ENCODE measurements around the gene SLC2A8.

Gene SLC2A8

GRCh38 chr9:127396808-127397645, at the start of gene SLC2A8:
TSS of gene SLC2A8 (plus strand) at chr9:127397169. CDS start at chr9:127397231, 62 bp downstream.
- DNase-seq (ENCODE audit: insufficient read length, low spot score) (peak; percentile 92), FAIRE-seq (peak; percentile 85)

DNA sequence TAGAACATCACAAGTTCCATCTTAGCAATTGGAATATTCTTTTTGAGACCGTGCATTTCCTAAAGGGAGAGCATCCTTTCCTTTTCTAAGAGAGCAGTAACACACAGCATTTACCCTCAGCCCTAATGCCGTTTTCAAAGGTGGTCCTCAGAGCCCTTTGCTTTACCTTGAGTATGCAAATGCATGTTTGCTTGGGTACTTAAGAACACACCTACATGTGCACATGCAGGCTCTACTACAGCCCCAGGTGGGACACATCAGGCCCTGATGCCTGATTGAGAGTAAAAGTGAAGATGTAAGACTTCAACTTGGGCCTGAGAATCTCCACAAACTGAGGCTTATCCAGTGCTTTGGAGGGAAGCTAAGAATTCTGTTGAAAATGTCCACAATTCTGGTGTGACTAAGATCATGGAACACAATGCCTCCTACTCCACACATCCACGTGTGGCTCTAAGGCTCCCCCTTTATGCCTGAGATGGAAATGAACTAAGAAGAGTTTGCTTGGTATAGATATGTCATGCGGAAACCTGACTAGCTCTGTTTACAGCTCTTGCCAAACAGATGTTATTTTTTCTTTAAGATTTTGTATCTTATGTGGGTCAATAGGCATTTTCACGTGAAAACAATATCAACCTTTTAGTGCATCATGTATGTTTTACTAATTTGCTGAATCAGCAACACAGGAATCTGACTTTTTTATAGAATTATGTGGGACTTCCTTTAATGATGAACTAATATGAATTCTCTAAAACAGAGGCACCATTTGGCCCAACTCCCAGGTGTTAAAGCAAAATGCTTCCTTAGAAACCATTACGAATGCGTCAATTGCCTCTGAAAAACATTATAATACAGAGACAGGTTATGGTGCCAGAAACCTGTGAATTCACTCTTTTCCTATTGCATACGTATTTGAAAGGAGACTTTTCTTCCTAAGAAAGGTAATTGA, 48.9 kb upstream of the SLC2A8 start:
- FAIRE-seq (no peak), DNase-seq (ENCODE audit: insufficient read length, low spot score) (peak; percentile 42)

DNA sequence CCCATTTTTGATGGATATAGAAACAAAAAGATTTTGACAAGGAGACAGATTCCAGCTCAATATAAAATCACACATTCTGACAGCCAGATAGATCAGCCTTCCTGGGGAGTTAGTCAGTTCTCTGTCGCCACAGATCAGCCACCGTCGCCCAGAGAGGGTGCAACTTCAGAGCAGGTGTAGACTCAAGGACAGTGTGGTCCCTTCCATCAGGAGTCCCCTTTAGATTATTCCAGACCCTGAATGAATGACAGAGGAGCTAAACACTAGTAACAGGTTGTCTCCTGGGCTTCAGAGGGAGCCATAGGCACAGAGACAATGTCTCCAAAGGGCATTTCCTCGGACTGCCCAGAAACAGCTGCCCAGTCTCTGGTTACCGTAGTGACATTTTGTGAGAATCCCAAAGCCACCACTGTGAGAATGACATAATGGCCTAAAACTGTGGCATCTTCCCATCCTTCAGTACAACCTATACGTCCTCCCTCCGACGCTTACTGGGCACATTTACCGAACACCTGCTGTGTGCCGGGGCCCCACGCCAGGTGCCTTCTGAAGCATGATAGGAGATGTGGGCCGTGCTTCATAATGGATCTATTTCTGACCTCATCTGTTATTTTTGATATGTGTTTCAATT, 47.4 kb upstream of the SLC2A8 start:
- DNase-seq (ENCODE audit: insufficient read length, low spot score) (no peak), FAIRE-seq (no peak)

DNA sequence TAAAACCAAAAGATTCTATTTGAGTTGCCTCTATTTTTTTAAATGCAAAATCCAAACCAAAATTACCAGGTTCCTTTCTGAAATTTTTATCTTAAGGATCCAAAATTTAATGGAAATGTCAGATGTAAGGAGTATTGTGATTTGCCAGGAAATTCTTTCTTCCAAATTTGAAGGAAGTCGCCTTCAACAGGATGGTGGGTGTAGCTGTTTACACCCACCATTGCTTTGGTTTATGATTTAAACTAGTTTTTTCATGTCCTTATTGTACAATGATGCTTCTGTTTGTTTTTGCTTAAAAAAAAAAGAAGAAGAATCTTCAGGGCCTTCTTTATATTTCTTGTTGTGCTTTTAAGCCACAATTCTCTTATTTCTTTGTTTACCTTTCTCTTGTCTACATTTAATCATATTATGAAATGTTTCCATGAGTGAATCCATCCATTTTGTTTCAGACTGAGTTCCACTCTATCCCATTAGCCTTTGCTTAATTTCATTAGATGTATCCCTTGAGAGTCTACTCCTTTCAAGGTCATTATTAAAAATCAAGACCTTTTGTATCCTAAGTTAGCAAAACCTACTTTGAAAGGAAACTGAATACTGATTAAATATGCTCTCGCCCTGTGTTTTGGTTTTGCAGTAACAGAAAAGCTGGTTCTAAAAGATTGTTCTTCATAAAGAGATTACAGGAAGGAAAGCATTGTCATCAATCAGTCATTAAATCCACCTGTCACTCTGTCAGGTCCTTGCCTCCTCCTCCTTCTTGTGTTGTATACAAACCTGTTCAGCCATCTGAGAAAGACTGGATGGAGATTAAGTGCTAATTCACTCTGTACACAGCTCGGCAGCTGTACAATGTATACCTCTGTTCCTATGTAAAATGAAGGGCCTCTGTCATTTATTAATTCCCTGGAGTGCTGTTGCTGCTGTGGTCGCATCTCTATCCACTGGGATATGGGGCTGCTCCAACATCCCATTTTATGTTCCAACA, 45.5 kb upstream of the SLC2A8 start:
- FAIRE-seq (no peak), DNase-seq (ENCODE audit: insufficient read length, low spot score) (no peak)

- DNase-seq (ENCODE audit: insufficient read length, low spot score) (no peak), FAIRE-seq (no peak)
These were observed 43.1 kb upstream of the SLC2A8 start for GRCh38 chr9:127353882-127354281.

GRCh38 chr9:127356906-127357305, 40.1 kb upstream of the SLC2A8 start:
- FAIRE-seq, result no peak
- no peak for DNase-seq (ENCODE audit: insufficient read length, low spot score)

DNA sequence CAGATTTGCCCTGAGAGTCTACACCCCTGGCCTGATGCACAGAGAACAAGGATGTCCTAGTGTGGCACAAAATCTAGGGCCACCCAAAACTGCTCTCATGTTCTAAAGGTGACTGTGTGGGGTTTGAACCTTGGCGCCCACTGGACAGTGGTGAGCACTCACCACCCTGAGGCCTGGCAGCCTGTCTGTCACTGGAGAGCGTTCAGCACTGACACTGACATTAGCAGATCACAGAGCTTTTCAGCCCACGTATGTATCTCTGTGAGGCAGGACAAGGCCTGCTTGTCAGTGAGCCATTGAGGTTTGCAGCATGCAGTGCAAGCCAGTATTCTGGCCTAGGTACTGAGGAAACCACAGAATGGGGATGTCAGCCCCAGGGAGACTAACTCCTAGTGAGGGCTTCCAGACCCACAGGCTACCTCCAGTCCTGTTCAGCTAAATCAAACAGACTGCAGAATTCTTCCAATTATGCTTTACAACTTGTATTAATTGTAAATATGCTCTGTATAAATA, 38.9 kb upstream of the SLC2A8 start:
- DNase-seq (ENCODE audit: insufficient read length, low spot score), result no peak
- FAIRE-seq, result no peak

DNA sequence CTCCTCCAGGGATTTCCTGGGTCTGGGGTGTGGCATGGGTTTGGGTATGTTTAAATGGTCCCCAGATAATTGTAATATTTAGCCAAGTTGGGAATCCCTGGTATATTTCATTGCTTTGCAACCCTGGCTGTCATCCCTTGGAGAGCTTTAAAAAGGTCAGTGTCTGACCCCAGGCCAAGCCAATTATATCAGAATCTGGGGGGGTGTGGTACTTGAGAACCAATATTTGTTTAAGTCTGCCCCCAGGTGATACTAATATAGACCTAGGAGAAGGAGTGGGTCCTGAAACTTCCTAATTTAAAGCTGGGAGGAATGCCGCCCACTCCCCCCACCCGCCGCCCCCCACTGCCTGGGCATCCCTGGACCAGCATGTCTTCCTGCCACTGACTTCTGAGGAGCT, 38.2 kb upstream of the SLC2A8 start:
- no peak for FAIRE-seq
- no peak for DNase-seq (ENCODE audit: insufficient read length, low spot score)

GRCh38 chr9:127360250-127360649, 36.7 kb upstream of the SLC2A8 start:
- no peak for FAIRE-seq
- no peak for DNase-seq (ENCODE audit: insufficient read length, low spot score)

GRCh38 chr9:127360829-127361228, 36.1 kb upstream of the SLC2A8 start:
- DNase-seq (ENCODE audit: insufficient read length, low spot score) (peak; percentile 32), FAIRE-seq (no peak)

DNA sequence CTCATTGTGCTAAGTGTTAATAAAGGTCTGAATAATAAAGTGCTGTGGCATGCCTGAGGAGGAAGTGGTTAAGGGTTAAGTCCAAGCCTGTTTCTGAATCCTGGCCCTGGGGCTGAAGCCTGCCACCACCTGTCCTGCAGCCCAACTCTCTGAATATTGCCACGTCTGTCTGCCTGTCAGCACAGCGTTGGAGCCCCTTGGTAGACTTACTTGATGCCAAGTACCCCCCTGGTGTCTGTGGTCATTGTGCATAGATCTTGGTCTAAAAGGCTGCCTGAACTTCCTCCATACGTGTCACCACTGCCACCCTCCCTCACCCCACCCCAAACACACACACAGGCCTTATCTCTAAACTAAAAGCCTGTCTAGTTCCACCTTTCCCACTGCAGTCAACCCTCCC, 35.4 kb upstream of the SLC2A8 start:
- DNase-seq (ENCODE audit: insufficient read length, low spot score), result no peak
- no peak for FAIRE-seq

- DNase-seq (ENCODE audit: insufficient read length, low spot score), result no peak
- no peak for FAIRE-seq
These were observed 34.1 kb upstream of the SLC2A8 start for GRCh38 chr9:127362829-127363228.

GRCh38 chr9:127365461-127365860, 31.5 kb upstream of the SLC2A8 start:
- FAIRE-seq (no peak), DNase-seq (ENCODE audit: insufficient read length, low spot score) (no peak)

DNA sequence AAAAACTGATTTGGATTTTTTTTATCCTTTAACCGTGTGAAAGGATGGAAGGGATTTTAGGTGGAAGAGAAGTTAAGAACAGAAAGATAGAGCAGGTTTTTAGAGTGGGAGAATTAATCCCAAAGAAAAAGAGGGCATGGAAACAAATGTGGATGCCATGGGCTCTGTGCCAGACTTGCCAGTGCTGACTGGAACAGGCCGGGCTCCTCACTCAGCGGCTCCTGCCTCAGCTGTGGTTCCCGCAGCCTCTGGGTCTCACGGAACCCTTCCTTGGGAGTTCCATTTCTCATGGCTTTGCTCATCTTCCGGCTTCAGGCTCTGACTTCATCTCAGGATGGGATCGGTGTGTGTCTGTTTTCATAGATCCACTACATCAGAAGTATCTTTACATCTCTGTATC, 30.4 kb upstream of the SLC2A8 start:
- DNase-seq (ENCODE audit: insufficient read length, low spot score) (no peak), FAIRE-seq (no peak)

DNA sequence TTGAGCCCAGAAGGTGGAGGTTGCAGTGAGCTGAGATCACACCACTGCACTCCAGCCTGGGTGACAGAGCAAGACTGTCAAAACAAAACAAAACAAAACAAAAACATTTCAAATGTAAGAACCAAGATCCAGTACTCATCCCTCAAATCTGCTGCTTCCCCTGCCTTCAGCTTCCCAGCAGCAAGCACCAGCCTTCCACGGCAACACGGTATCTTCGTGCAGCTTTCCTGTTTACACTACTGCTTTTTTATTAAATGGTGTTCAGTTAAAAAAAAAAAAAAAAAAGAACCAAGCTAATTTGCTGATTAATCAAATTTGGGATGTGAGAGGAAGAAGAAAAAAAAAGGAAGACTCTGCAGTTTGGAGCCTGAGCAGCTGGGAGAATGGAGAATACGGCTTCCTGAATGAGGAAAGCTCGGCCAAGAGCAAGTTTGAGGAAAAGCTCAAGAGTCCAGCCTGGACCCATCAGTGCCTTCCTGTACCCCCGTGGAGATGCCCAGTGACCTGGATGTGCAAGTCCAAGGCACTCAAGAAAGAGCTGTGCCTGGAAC, 28.0 kb upstream of the SLC2A8 start:
- no peak for FAIRE-seq
- DNase-seq (ENCODE audit: insufficient read length, low spot score), result no peak

GRCh38 chr9:127369428-127369827, 27.5 kb upstream of the SLC2A8 start:
- FAIRE-seq (no peak), DNase-seq (ENCODE audit: insufficient read length, low spot score) (no peak)

GRCh38 chr9:127370147-127370579, 26.8 kb upstream of the SLC2A8 start:
- FAIRE-seq (no peak), DNase-seq (ENCODE audit: insufficient read length, low spot score) (no peak)

- DNase-seq (ENCODE audit: insufficient read length, low spot score) (no peak), FAIRE-seq (no peak)
These were observed 26.0 kb upstream of the SLC2A8 start for GRCh38 chr9:127370672-127371648.
